ENCODE results near the gene ZCCHC18. TPM values are rescaled to one million over a fixed set of nuclear protein-coding genes. Genes with fewer than 3 reads are reported as not detected.

ZCCHC18 gene
- total and polyA plus RNA-seq, 2 experiments from 2014 or later = 0.57 to 1.2 TPM

- Histone ChIP-seq H2AFZ (peak overlapping the region; percentile 66), H3K9me3 (ENCODE audit: low read depth) (no peaks in the 10 kb centered on the region), H3K36me3 (replicated peaks; ENCODE audit: insufficient read depth, low read depth) (no peaks in the 10 kb centered on the region), H3K27me3 (no peaks in the 10 kb centered on the region), H3K4me3 (peak overlapping the region; percentile 58), H3K27ac (no peak overlapping the region), H4K20me1 (ENCODE audit: insufficient read depth, poor library complexity, severe bottlenecking) (no peaks in the 10 kb centered on the region), H3K4me1 (ENCODE audit: insufficient read depth) (no peaks in the 10 kb centered on the region), H3K79me2 (no peaks in the 10 kb centered on the region), H3K4me2 (peak overlapping the region; percentile 84), H3K9me2 (replicated peaks; ENCODE audit: insufficient read depth) (no peaks in the 10 kb centered on the region)
- WGBS (ENCODE audit: low lambda C conversion rate, missing lambda C conversion rate) = 45% methylated on average over 24 of the region's 24 CpGs
- TF ChIP-seq CTCF (IDR thresholded peaks at IDR 0.05; ENCODE audit: poor library complexity) (peak; percentile 50), EZH2 (IDR thresholded peaks at IDR 0.05; ENCODE audit: borderline replicate concordance) (no peak)
- DNase-seq (ENCODE audit: low spot score) = peak; percentile 63
Observed at GRCh38 chrX:104113222-104113965, 1.1 kb downstream of the ZCCHC18 start.

GRCh38 chrX:104117759-104118158 lies 5.4 kb downstream of the ZCCHC18 start:
- no peak overlapping the region for H3K27ac ChIP-seq
- no peaks in the 10 kb centered on the region for H3K4me1 ChIP-seq (ENCODE audit: insufficient read depth)
- H3K27me3 ChIP-seq = no peaks in the 10 kb centered on the region
- no peak for DNase-seq (ENCODE audit: low spot score)
- TF ChIP-seq EZH2 (IDR thresholded peaks at IDR 0.05; ENCODE audit: borderline replicate concordance) = no peak
- TF ChIP-seq CTCF (IDR thresholded peaks at IDR 0.05; ENCODE audit: poor library complexity) = no peak
- TF ChIP-seq EZH2phosphoT487 (IDR thresholded peaks at IDR 0.05; ENCODE audit: low read depth, severe bottlenecking, unreplicated experiment) = no peak
- no peak overlapping the region for H3K4me2 ChIP-seq
- no peaks in the 10 kb centered on the region for H3K36me3 ChIP-seq (replicated peaks; ENCODE audit: insufficient read depth, low read depth)
- no peak overlapping the region for H3K4me3 ChIP-seq
- no peaks in the 10 kb centered on the region for H3K9me3 ChIP-seq (ENCODE audit: low read depth)
- H3K9me2 ChIP-seq (replicated peaks; ENCODE audit: insufficient read depth) = no peaks in the 10 kb centered on the region
- H4K20me1 ChIP-seq (ENCODE audit: insufficient read depth, poor library complexity, severe bottlenecking) = no peaks in the 10 kb centered on the region
- no peak overlapping the region for H2AFZ ChIP-seq
- H3K79me2 ChIP-seq = no peaks in the 10 kb centered on the region

GRCh38 chrX:104118765-104119164 lies 6.4 kb downstream of the ZCCHC18 start:
- Histone ChIP-seq H3K9me2 (replicated peaks; ENCODE audit: insufficient read depth) (no peaks in the 10 kb centered on the region), H3K79me2 (no peaks in the 10 kb centered on the region), H3K4me2 (no peak overlapping the region), H3K4me3 (no peak overlapping the region), H3K36me3 (replicated peaks; ENCODE audit: insufficient read depth, low read depth) (no peaks in the 10 kb centered on the region), H3K4me1 (ENCODE audit: insufficient read depth) (no peaks in the 10 kb centered on the region), H4K20me1 (ENCODE audit: insufficient read depth, poor library complexity, severe bottlenecking) (no peaks in the 10 kb centered on the region), H2AFZ (no peak overlapping the region), H3K27ac (no peak overlapping the region), H3K9me3 (ENCODE audit: low read depth) (no peaks in the 10 kb centered on the region), H3K27me3 (no peaks in the 10 kb centered on the region)
- 57% methylated on average over 1 of the region's 1 CpG for WGBS (ENCODE audit: low lambda C conversion rate, missing lambda C conversion rate)
- no peak for TF ChIP-seq EZH2phosphoT487 (IDR thresholded peaks at IDR 0.05; ENCODE audit: low read depth, severe bottlenecking, unreplicated experiment)
- no peak for TF ChIP-seq EZH2 (IDR thresholded peaks at IDR 0.05; ENCODE audit: borderline replicate concordance)
- no peak for TF ChIP-seq CTCF (IDR thresholded peaks at IDR 0.05; ENCODE audit: poor library complexity)
- DNase-seq (ENCODE audit: low spot score) = no peak

Measured in hepatocyte (in vitro differentiated cells).